Measurements from ENCODE around the gene SUPT16H.

The SUPT16H gene

DNA sequence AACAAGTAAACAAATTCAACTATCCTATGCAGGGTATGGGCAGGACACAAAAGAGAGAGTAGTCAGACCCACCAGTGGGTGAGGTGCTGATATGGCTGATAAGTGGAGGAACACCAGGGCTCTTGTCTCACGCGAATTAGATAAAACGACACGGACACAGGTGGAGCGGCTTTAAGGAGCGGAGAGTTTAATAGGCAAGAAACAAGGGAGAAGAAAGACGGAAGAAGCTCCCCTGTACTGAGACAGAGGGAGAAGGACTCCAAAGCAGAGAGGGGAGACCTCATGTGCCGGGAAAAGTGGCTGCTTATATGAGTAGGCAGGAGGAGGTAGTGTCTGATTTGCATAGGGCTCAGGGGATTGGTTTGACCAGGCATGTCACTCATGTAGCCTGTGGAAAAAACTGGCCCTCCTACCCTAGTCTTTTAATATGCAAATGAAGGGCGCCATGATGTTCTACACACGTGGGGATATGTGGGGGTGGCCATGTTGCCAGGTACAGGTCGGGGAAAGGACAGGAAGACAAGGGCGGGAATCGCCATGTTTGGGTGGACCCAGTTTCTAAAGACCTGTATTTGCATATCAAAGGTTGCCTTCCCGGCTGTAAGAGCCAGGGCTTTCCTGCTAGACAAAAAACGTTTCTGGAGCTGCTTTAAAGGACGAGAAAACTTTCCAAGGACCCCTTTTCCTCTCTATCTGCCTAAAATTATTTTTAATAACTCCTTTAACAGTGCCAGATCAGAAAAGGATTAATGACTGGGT, 75.2 kb downstream of the SUPT16H start (continued):
- TF ChIP-seq PRDM4 (tag by site-specific recombination; IDR thresholded peaks at IDR 0.05) (no peak), KLF10 (tag by site-specific recombination; IDR thresholded peaks at IDR 0.05) (peak; percentile 19; the same call in 1 of the 2 replicates), ZBTB7A (tag by site-specific recombination; IDR thresholded peaks at IDR 0.05; ENCODE audit: low read depth) (no peak), ZBTB8A (tag by site-specific recombination; IDR thresholded peaks at IDR 0.05) (no peak), ZNF792 (tag by site-specific recombination; IDR thresholded peaks at IDR 0.05) (no peak), ZNF350 (tag by site-specific recombination; IDR thresholded peaks at IDR 0.05) (no peak), ZNF514 (tag by site-specific recombination; IDR thresholded peaks at IDR 0.05) (no peak), ZNF664 (tag by site-specific recombination; IDR thresholded peaks at IDR 0.05) (no peak), ZNF701 (tag by site-specific recombination; IDR thresholded peaks at IDR 0.05) (no peak), ZXDB (tag by site-specific recombination; IDR thresholded peaks at IDR 0.05) (no peak; the same call in 1 of the 2 replicates), ZFP37 (tag by site-specific recombination; IDR thresholded peaks at IDR 0.05) (no peak), ZNF580 (tag by site-specific recombination; IDR thresholded peaks at IDR 0.05) (no peak), KLF17 (tag by site-specific recombination; IDR thresholded peaks at IDR 0.05) (peak; percentile 50; the same call in 1 of the 2 replicates), ZNF157 (tag by site-specific recombination; IDR thresholded peaks at IDR 0.05) (no peak), SCRT1 (tag by site-specific recombination; IDR thresholded peaks at IDR 0.05; ENCODE audit: borderline replicate concordance) (no peak; the same call in 1 of the 2 replicates), ZBTB10 (tag by site-specific recombination; IDR thresholded peaks at IDR 0.05) (no peak), ZNF473 (tag by site-specific recombination; IDR thresholded peaks at IDR 0.05) (no peak), ZNF621 (tag by site-specific recombination; IDR thresholded peaks at IDR 0.05) (no peak), ZNF707 (tag by site-specific recombination; IDR thresholded peaks at IDR 0.05) (no peak), ZNF777 (tag by site-specific recombination; IDR thresholded peaks at IDR 0.05; ENCODE audit: borderline replicate concordance) (no peak), ZNF24 (tag by site-specific recombination; IDR thresholded peaks at IDR 0.05) (no peak), ZNF398 (tag by site-specific recombination; IDR thresholded peaks at IDR 0.05) (peak; percentile 13; the same call in 1 of the 2 replicates), BCL11A (tag by site-specific recombination; IDR thresholded peaks at IDR 0.05; ENCODE audit: low read depth) (no peak)
- TF ChIP-seq, protein P1, sequence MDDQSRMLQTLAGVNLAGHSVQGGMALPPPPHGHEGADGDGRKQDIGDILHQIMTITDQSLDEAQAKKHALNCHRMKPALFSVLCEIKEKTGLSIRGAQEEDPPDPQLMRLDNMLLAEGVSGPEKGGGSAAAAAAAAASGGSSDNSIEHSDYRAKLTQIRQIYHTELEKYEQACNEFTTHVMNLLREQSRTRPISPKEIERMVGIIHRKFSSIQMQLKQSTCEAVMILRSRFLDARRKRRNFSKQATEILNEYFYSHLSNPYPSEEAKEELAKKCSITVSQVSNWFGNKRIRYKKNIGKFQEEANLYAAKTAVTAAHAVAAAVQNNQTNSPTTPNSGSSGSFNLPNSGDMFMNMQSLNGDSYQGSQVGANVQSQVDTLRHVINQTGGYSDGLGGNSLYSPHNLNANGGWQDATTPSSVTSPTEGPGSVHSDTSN (CRISPR knock-in tag; IDR thresholded peaks at IDR 0.05): no peak
- TF ChIP-seq, protein P2, sequence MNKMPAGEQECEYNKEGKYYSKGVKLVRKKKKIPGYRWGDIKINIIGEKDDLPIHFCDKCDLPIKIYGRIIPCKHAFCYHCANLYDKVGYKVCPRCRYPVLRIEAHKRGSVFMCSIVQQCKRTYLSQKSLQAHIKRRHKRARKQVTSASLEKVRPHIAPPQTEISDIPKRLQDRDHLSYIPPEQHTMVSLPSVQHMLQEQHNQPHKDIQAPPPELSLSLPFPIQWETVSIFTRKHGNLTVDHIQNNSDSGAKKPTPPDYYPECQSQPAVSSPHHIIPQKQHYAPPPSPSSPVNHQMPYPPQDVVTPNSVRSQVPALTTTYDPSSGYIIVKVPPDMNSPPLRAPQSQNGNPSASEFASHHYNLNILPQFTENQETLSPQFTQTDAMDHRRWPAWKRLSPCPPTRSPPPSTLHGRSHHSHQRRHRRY (tag by site-specific recombination; IDR thresholded peaks at IDR 0.05): no peak
